HepG2 (cell line): ENCODE measurements around the gene TOPORS. TPM values are rescaled to one million over a fixed set of nuclear protein-coding genes. Genes with fewer than 3 reads are reported as not detected.
A peak's percentile ranks its signal among the peaks of the same experiment; 100 is the strongest.

Experiments used
- AGO2 ChIP-seq: fragments of 200-400 bp; formaldehyde crosslinking; optimal IDR thresholded peaks from 2 replicates; pipeline ENCODE3; 2017; ENCODE audit warnings: mild to moderate bottlenecking, low read depth, low read length, moderate library complexity
- AHR ChIP-seq: IDR thresholded peaks from 2 replicates; pipeline ENCODE4 v1.6.1; 2018; ENCODE audit warnings: missing genetic modification reagents, missing compliant biosample characterization
- ATF7 ChIP-seq, 2 experiments: fragments of 450-650 bp in 1 of 2; sonication (generic) in 1 of 2; formaldehyde crosslinking in 1 of 2; IDR thresholded peaks; 2 replicates each; pipeline versions ENCODE4 v1.4.0 to v1.6.1; 2016 to 2020; ENCODE audit warnings: antibody characterized with exemption in 1 of 2, mild to moderate bottlenecking in 1 of 2, missing genetic modification reagents in 1 of 2
- EED ChIP-seq: sonication (generic); formaldehyde crosslinking; IDR thresholded peaks from 2 replicates; pipeline ENCODE4 v1.5.0; 2020; ENCODE audit warnings: mild to moderate bottlenecking, missing genetic modification reagents
- FIP1L1 ChIP-seq: fragments of 200-400 bp; formaldehyde crosslinking; IDR thresholded peaks from 2 replicates; pipeline ENCODE4 v1.6.1; 2018; ENCODE audit warnings: low read depth, mild to moderate bottlenecking, low read length, moderate library complexity, borderline replicate concordance; ENCODE audit not compliant: insufficient read depth
- GABPA ChIP-seq, 2 experiments: IDR thresholded peaks; 2 replicates each; pipeline ENCODE4 v1.6.1; 2011 to 2016; ENCODE audit warnings: low read depth in 2 of 2, low read length in 1 of 2, missing biosample characterization in 1 of 2, missing genetic modification characterization in 1 of 2
- JUN ChIP-seq: sonication (generic); formaldehyde crosslinking; IDR thresholded peaks from 2 replicates; pipeline ENCODE4 v1.4.0; 2020; ENCODE audit warnings: mild to moderate bottlenecking, missing genetic modification reagents
- MED8 ChIP-seq: sonication (generic); formaldehyde crosslinking; IDR thresholded peaks from 2 replicates; pipeline ENCODE4 v1.8.1; 2023; ENCODE audit warnings: mild to moderate bottlenecking, missing genetic modification reagents; ENCODE audit not compliant: insufficient replicate concordance
- NR2F2 ChIP-seq: IDR thresholded peaks from 2 replicates; pipeline ENCODE4 v1.6.1; 2012; ENCODE audit warnings: low read depth, inconsistent platforms, borderline replicate concordance
- PHF20 ChIP-seq: sonication (generic); formaldehyde crosslinking; IDR thresholded peaks from 2 replicates; pipeline ENCODE4 v1.5.0; 2020; ENCODE audit warnings: mild to moderate bottlenecking, missing genetic modification reagents
- ZNF136 ChIP-seq: sonication (generic); formaldehyde crosslinking; IDR thresholded peaks from 2 replicates; pipeline ENCODE4 v1.8.1; 2022; ENCODE audit warnings: low read depth, mild to moderate bottlenecking, moderate library complexity, missing genetic modification reagents
- ZNF142 ChIP-seq: sonication (generic); formaldehyde crosslinking; IDR thresholded peaks from 2 replicates; pipeline ENCODE4 v1.4.0; 2020; ENCODE audit warnings: missing genetic modification reagents
- ZNF17 ChIP-seq: sonication (generic); formaldehyde crosslinking; IDR thresholded peaks from 2 replicates; pipeline ENCODE4 v1.5.0; 2020; ENCODE audit warnings: mild to moderate bottlenecking, missing genetic modification reagents
- ZNF432 ChIP-seq: sonication (generic); formaldehyde crosslinking; IDR thresholded peaks from 2 replicates; pipeline ENCODE4 v1.5.0; 2020; ENCODE audit warnings: missing genetic modification reagents, mild to moderate bottlenecking, borderline replicate concordance
- ZNF496 ChIP-seq: sonication (generic); formaldehyde crosslinking; IDR thresholded peaks from 2 replicates; pipeline ENCODE4 v1.8.1; 2023; ENCODE audit warnings: mild to moderate bottlenecking, moderate library complexity, missing genetic modification reagents; ENCODE audit not compliant: insufficient replicate concordance
- ZNF512 ChIP-seq: sonication (generic); formaldehyde crosslinking; IDR thresholded peaks from 2 replicates; pipeline ENCODE4 v1.4.0; 2020; ENCODE audit warnings: mild to moderate bottlenecking, missing genetic modification reagents
- ZNF652 ChIP-seq: IDR thresholded peaks from 2 replicates; pipeline ENCODE4 v1.6.1; 2016; ENCODE audit warnings: low read depth, borderline replicate concordance
- ZNF703 ChIP-seq: sonication (generic); formaldehyde crosslinking; IDR thresholded peaks from 2 replicates; pipeline ENCODE4 v1.5.1; 2020; ENCODE audit warnings: missing genetic modification reagents, mild to moderate bottlenecking, moderate library complexity, borderline replicate concordance
- ZNF781 ChIP-seq: sonication (generic); formaldehyde crosslinking; IDR thresholded peaks from 2 replicates; pipeline ENCODE4 v1.5.1; 2020; ENCODE audit warnings: borderline replicate concordance, mild to moderate bottlenecking, missing genetic modification reagents; ENCODE audit errors: not compliant biosample characterization
- polyA plus RNA-seq, 8 experiments: library from polyadenylated mRNA; depleted of rRNA in 3 of 8; stranded (reverse) in 7 of 8; unstranded in 1 of 8; fragments of >200 nt; fragmentation: Illumina TruSeq in 4 of 8; extraction: Trizol in 4 of 8; gene quantifications; 2 replicates each; pipeline versions ENCODE4 v1.2.1 to v1.2.3, GENCODE V29; 2011 to 2016; ENCODE audit warnings: low read depth in 4 of 8, missing spikeins in 1 of 8, mixed read lengths in 1 of 8; ENCODE audit not compliant: insufficient read depth in 1 of 8
- total RNA-seq, 5 experiments: library from RNA; depleted of rRNA; stranded (reverse); fragments of >200 nt; fragmentation: Illumina TruSeq; extraction: Trizol; gene quantifications; 2 replicates each; pipeline ENCODE4 v1.2.3, GENCODE V29; 2016; ENCODE audit warnings: low read depth in 1 of 5
- TF ChIP-seq, protein P1 (sequence below): fragments of 450-650 bp; IDR thresholded peaks from 2 replicates; pipeline ENCODE4 v1.6.1; 2017

The TOPORS gene
- total and polyA plus RNA-seq, 2 of the 13 experiments (the other 11 are each of a cell fraction or from before 2014, with no cell fraction given) = 6.8 to 19.6 TPM

GRCh38 chr9:32526041-32526706 lies 26.2 kb downstream of the TOPORS start, which contains the start of gene RIGI (continued):
- TF ChIP-seq ZNF142 (no peak), GABPA (IDR thresholded peaks at IDR 0.05; ENCODE audit: low read depth, low read length) (no peak), GABPA (CRISPR knock-in tag; IDR thresholded peaks at IDR 0.05; ENCODE audit: low read depth) (no peak; the same call in 1 of the 2 replicates), AHR (CRISPR knock-in tag) (no peak), ZNF496 (CRISPR knock-in tag) (no peak), ZNF432 (no peak), JUN (CRISPR knock-in tag) (no peak), ATF7 (IDR thresholded peaks at IDR 0.05) (no peak), ATF7 (CRISPR knock-in tag; IDR thresholded peaks at IDR 0.05) (no peak), AGO2 (peak; percentile 64), ZNF781 (no peak), ZNF652 (CRISPR knock-in tag) (no peak), PHF20 (CRISPR knock-in tag) (no peak), FIP1L1 (no peak), ZNF136 (CRISPR knock-in tag) (no peak), ZNF703 (CRISPR knock-in tag) (no peak), ZNF512 (no peak), ZNF17 (no peak), EED (CRISPR knock-in tag) (no peak), MED8 (CRISPR knock-in tag) (no peak), NR2F2 (no peak)
- TF ChIP-seq, protein P1, sequence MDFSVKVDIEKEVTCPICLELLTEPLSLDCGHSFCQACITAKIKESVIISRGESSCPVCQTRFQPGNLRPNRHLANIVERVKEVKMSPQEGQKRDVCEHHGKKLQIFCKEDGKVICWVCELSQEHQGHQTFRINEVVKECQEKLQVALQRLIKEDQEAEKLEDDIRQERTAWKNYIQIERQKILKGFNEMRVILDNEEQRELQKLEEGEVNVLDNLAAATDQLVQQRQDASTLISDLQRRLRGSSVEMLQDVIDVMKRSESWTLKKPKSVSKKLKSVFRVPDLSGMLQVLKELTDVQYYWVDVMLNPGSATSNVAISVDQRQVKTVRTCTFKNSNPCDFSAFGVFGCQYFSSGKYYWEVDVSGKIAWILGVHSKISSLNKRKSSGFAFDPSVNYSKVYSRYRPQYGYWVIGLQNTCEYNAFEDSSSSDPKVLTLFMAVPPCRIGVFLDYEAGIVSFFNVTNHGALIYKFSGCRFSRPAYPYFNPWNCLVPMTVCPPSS = no peak
